Measurements from ENCODE around the gene CCNY. TPM values are rescaled to one million over a fixed set of nuclear protein-coding genes. Genes with fewer than 3 reads are reported as not detected.

The CCNY gene
- total RNA-seq, 4 donors from 2014 or later = 22.4 to 35.1 (median 29.9) TPM

DNA sequence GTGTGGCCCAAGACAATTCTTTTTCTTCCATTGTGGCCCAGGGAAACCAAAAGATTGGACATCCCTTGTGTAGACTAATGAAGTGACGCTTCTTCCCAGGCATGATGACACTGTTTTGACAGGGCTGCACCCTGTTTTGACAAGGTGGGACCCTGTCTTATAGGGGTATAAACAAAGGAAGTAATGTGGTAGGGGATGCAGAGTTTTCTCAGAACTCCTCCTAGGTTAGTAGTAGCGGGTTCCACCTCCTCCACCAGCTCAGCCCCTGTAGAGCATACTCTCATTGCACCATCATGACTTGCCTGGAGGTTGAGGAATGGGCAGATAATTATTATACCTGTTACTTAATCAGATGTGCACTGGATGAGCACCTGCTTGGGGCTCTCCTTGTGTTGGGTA, 123.1 kb downstream of the CCNY start:
- DNase-seq (ENCODE audit: low spot score in 2 of 2) = no peak
- TF ChIP-seq POLR2AphosphoS5 (IDR thresholded peaks at IDR 0.05) (no peak), POLR2A (IDR thresholded peaks at IDR 0.05) (no peak), EP300 (IDR thresholded peaks at IDR 0.05) (no peak)
- TF ChIP-seq, protein P1, sequence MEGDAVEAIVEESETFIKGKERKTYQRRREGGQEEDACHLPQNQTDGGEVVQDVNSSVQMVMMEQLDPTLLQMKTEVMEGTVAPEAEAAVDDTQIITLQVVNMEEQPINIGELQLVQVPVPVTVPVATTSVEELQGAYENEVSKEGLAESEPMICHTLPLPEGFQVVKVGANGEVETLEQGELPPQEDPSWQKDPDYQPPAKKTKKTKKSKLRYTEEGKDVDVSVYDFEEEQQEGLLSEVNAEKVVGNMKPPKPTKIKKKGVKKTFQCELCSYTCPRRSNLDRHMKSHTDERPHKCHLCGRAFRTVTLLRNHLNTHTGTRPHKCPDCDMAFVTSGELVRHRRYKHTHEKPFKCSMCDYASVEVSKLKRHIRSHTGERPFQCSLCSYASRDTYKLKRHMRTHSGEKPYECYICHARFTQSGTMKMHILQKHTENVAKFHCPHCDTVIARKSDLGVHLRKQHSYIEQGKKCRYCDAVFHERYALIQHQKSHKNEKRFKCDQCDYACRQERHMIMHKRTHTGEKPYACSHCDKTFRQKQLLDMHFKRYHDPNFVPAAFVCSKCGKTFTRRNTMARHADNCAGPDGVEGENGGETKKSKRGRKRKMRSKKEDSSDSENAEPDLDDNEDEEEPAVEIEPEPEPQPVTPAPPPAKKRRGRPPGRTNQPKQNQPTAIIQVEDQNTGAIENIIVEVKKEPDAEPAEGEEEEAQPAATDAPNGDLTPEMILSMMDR (IDR thresholded peaks at IDR 0.05) = no peak
- Histone ChIP-seq H3K4me1 (peaks cover 49% of the 10 kb centered on the region), H3K27me3 (no peaks in the 10 kb centered on the region), H3K27ac (no peak overlapping the region), H3K4me3 (no peak overlapping the region), H3K36me3 (no peaks in the 10 kb centered on the region), H3K9me3 (no peaks in the 10 kb centered on the region)
- 95% methylated on average over 2 of the region's 2 CpGs for WGBS

DNA sequence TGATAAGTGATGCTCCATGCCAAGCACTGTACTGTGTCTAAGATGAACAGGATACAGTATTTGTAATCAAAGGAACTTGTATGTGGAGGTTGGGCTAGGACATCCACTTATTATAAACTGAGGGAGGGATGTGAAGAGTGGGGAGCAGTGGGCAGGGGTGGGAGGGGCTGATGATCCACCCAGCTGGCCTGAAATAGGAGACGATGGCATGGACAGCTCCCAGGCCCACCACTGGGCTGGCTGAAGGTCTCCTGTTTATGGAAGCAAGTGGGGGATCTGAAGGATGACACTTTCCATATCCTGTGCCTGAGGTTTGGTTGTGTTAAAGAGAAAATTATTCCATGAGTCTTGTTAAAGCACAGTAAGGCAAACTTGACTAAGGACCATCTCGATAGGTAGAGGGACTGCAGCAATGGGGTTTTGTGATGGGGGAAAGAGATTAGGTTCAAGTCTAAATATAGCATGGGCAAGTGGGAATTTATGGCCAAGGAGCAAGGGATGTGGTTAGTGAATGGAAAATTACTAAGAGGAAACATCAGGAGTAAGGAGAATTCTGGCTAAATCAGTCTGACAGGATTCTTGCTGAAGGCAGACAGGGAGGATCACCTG, 124.6 kb downstream of the CCNY start:
- Histone ChIP-seq H3K9me3 (no peaks in the 10 kb centered on the region), H3K27ac (no peak overlapping the region), H3K4me3 (no peak overlapping the region), H3K36me3 (no peaks in the 10 kb centered on the region), H3K4me1 (peaks cover 41% of the 10 kb centered on the region), H3K27me3 (no peaks in the 10 kb centered on the region)
- DNase-seq (ENCODE audit: low spot score in 2 of 2) = no peak
- WGBS = 71% methylated on average over 2 of the region's 2 CpGs
- TF ChIP-seq POLR2A (IDR thresholded peaks at IDR 0.05) (no peak), POLR2AphosphoS5 (IDR thresholded peaks at IDR 0.05) (no peak), EP300 (IDR thresholded peaks at IDR 0.05) (no peak)
- TF ChIP-seq, protein P1 (IDR thresholded peaks at IDR 0.05) = no peak

DNA sequence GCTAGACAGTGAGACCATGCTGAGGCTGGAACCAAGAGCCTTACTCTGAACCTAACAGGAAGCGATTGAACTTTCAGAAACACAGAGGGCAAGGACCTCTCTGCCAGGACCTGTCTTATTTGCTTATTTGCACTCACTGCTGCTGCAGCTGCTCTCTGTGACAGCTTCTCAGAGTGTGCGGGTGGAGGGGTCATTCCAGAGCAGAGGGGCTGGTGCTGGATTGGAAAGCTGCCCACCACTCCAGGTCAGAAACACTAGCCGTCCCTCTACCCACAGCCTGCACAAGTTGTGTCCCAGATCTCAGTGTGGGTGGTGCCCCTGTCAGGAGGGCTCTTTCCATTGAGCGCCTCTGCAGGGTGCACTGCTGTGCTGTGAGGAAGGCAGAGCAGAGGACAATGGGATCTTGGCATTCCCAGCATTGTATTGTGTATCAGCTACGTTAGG, 126.2 kb downstream of the CCNY start:
- Histone ChIP-seq H3K4me3 (no peak overlapping the region), H3K27me3 (no peaks in the 10 kb centered on the region), H3K36me3 (no peaks in the 10 kb centered on the region), H3K4me1 (peaks cover 41% of the 10 kb centered on the region), H3K9me3 (no peaks in the 10 kb centered on the region), H3K27ac (no peak overlapping the region)
- TF ChIP-seq POLR2AphosphoS5 (IDR thresholded peaks at IDR 0.05) = no peak
- TF ChIP-seq POLR2A (IDR thresholded peaks at IDR 0.05) = no peak
- no peak for TF ChIP-seq EP300 (IDR thresholded peaks at IDR 0.05)
- TF ChIP-seq, protein P1 (IDR thresholded peaks at IDR 0.05) = no peak
- DNase-seq (ENCODE audit: low spot score in 2 of 2) = no peak
- 83% methylated on average over 4 of the region's 5 CpGs for WGBS

DNA sequence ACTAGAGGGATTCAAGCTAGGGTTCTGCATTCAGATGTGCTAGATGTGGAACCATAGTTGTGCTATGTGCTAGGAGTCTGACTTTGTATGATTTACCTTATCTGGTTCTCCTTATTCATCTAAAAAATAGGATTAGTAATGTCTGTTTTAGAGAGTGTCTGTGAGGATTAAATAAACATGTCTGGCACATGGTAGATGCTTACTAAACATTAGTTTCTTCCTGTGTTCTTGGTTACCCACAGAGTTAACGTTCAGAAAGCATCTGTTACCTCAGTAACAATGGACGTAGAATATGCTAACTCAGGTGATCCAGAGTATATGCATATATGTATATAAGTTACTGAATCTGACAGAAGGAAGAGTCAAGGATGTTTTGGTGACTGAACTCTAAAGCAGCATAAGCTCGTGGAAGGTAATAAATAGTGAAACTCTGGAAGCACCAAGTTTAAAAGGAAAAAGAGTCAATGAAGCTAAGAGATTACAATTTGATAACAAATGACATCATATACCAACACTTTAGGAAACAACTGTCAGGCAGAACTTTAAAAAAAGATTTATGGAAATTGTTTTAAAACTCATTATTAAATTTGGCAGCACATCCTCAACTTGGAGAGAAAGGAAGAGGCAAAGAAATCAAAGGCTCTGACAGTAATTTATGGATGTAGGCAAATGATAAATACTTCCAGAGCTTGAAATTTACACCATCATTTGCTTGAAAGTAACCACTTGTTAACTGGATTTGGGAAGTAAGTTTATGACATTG, 127.0 kb downstream of the CCNY start:
- Histone ChIP-seq H3K27ac (no peak overlapping the region), H3K4me1 (peaks cover 36% of the 10 kb centered on the region), H3K4me3 (no peak overlapping the region), H3K9me3 (no peaks in the 10 kb centered on the region), H3K27me3 (no peaks in the 10 kb centered on the region), H3K36me3 (no peaks in the 10 kb centered on the region)
- TF ChIP-seq POLR2A (IDR thresholded peaks at IDR 0.05) (no peak), EP300 (IDR thresholded peaks at IDR 0.05) (no peak), POLR2AphosphoS5 (IDR thresholded peaks at IDR 0.05) (no peak)
- TF ChIP-seq, protein P1 (IDR thresholded peaks at IDR 0.05) = no peak
- no peak for DNase-seq (ENCODE audit: low spot score in 2 of 2)
- WGBS = 30% methylated on average over 3 of the region's 3 CpGs

DNA sequence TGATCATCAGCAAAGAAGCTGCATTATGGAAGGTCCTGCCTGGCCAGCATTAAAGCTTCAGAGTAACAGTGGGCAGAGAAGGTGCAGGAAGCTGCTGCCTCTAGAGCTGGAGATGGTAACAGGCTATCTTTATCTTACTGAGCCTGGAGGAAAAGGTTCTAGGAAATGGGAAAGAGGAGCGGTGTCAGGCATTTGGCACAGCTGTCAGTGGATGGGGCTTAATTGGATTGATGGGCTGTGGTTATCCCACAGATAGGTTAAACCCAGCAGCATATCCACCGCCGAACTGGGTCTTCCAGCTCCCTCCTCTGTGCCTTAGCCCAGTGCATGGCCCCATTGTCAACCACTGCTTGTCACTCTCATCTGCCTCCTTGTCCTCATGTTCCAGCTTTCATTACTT, 127.6 kb downstream of the CCNY start:
- 77% methylated on average over 3 of the region's 3 CpGs for WGBS
- no peak for TF ChIP-seq POLR2A (IDR thresholded peaks at IDR 0.05)
- no peak for TF ChIP-seq EP300 (IDR thresholded peaks at IDR 0.05)
- no peak for TF ChIP-seq POLR2AphosphoS5 (IDR thresholded peaks at IDR 0.05)
- TF ChIP-seq, protein P1 (IDR thresholded peaks at IDR 0.05) = no peak
- no peak for DNase-seq (ENCODE audit: low spot score in 2 of 2)
- H3K27ac ChIP-seq = no peak overlapping the region
- no peaks in the 10 kb centered on the region for H3K36me3 ChIP-seq
- H3K9me3 ChIP-seq = no peaks in the 10 kb centered on the region
- no peaks in the 10 kb centered on the region for H3K27me3 ChIP-seq
- no peak overlapping the region for H3K4me3 ChIP-seq
- peaks cover 30% of the 10 kb centered on the region for H3K4me1 ChIP-seq

All from suprapubic skin (tissue), 4 donors.